Tibial artery (tissue), 4 donors: Measurements from ENCODE around the gene CCDC136.

Experiments
- DNase-seq, 2 donors: peaks; one replicate each; pipeline ENCODE4 v3.0.0-alpha.2; 2019
- H3K27ac ChIP-seq, 2 donors: fragments of 200-600 bp; sonication (generic) in 1 of 2; 1 replicate in 1 of 2; 2 replicates in 1 of 2; pipeline ENCODE4 v1.5.1; 2018 to 2019; ENCODE audit warnings: mild to moderate bottlenecking in 1 of 2
- H3K27me3 ChIP-seq, 2 donors: fragments of 200-600 bp; sonication (generic) in 1 of 2; one replicate each; pipeline versions ENCODE4 v1.5.1 to v1.6.0; 2016 to 2019
- H3K36me3 ChIP-seq, 3 donors: fragments of 200-600 bp; sonication (generic) in 2 of 3; one replicate each; pipeline ENCODE4 v1.5.1; 2016 to 2019; ENCODE audit warnings: mild to moderate bottlenecking in 2 of 3
- H3K4me1 ChIP-seq, 4 donors: fragments of 200-600 bp; sonication (generic) in 2 of 4; 1 replicate in 3 of 4; 2 replicates in 1 of 4; pipeline ENCODE4 v1.5.1; 2016 to 2019
- H3K4me3 ChIP-seq, 2 donors: fragments of 200-600 bp; sonication (generic) in 1 of 2; 1 replicate in 1 of 2; 2 replicates in 1 of 2; pipeline ENCODE4 v1.5.1; 2018 to 2019; ENCODE audit warnings: mild to moderate bottlenecking in 2 of 2
- H3K9me3 ChIP-seq, 3 donors: fragments of 200-600 bp; sonication (generic) in 1 of 3; one replicate each; pipeline ENCODE4 v1.5.1; 2016 to 2019
- intact Hi-C: fragments of 100-400 bp; cut with DNase I; formaldehyde crosslinking; loops from one replicate; pipeline ENCODE4 v1.15.0; 2023; ENCODE audit warnings: low total_unique reads
- TF ChIP-seq, protein P1 (sequence below), 2 experiments: fragments of 200-600 bp in 1 of 2; fragments of 450-650 bp in 1 of 2; IDR thresholded peaks; one replicate each; pipeline ENCODE4 v1.5.1; 2017 to 2019; ENCODE audit warnings: antibody characterized with exemption in 2 of 2, mild to moderate bottlenecking in 1 of 2, moderate library complexity in 1 of 2

CCDC136 gene

DNA sequence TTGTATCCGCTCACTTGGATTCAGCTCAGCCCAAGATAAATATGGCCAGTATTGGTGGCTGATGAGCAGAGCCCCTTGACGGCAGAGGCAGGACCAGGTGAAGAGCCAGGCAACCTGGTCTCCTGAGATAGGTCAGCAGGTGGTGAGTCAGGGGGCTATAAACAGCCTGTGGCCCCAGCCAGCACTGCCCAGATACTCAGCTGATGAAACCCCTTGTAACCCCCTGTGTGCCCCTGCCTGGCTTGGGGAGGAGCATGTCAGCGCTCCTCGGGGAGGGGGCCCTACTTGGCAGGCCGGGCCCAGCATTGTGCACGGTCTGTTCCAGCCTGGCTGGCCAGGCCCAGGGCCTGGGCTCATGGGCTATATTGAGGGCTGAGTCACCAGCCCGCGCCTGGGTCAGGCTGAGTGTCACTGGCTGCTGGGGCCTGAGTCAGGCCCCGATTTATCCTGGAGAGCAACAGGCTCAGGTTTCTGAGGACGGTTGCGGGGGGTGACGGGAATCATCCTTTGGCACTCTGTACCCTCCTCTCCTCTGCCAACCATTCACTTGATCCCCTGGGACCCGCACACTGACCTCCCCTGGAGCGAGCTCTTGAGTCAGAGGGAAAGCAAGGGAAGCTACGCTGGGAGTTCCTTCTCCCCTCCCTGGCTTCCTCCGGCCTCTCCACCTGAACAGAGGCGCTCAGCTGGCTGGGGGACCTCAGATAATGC, 35.6 kb downstream of the CCDC136 start:
- Histone ChIP-seq H3K36me3 (no peaks in the 10 kb centered on the region), H3K27ac (peak overlapping the region; percentile 73 to 83), H3K4me1 (peaks cover 0 to 50% (median 39%) of the 10 kb centered on the region in 4 donors), H3K4me3 (no peak overlapping the region), H3K27me3 (no peaks in the 10 kb centered on the region), H3K9me3 (no peaks in the 10 kb centered on the region)
- TF ChIP-seq, protein P1, sequence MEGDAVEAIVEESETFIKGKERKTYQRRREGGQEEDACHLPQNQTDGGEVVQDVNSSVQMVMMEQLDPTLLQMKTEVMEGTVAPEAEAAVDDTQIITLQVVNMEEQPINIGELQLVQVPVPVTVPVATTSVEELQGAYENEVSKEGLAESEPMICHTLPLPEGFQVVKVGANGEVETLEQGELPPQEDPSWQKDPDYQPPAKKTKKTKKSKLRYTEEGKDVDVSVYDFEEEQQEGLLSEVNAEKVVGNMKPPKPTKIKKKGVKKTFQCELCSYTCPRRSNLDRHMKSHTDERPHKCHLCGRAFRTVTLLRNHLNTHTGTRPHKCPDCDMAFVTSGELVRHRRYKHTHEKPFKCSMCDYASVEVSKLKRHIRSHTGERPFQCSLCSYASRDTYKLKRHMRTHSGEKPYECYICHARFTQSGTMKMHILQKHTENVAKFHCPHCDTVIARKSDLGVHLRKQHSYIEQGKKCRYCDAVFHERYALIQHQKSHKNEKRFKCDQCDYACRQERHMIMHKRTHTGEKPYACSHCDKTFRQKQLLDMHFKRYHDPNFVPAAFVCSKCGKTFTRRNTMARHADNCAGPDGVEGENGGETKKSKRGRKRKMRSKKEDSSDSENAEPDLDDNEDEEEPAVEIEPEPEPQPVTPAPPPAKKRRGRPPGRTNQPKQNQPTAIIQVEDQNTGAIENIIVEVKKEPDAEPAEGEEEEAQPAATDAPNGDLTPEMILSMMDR (IDR thresholded peaks at IDR 0.05): no peak
- intact Hi-C loops: loop anchor here (5.0 kb wide), 1 partner anchor 35 kb away; the partner anchor contains the start of gene CCDC136
- peak; percentile 59 to 88 for DNase-seq

DNA sequence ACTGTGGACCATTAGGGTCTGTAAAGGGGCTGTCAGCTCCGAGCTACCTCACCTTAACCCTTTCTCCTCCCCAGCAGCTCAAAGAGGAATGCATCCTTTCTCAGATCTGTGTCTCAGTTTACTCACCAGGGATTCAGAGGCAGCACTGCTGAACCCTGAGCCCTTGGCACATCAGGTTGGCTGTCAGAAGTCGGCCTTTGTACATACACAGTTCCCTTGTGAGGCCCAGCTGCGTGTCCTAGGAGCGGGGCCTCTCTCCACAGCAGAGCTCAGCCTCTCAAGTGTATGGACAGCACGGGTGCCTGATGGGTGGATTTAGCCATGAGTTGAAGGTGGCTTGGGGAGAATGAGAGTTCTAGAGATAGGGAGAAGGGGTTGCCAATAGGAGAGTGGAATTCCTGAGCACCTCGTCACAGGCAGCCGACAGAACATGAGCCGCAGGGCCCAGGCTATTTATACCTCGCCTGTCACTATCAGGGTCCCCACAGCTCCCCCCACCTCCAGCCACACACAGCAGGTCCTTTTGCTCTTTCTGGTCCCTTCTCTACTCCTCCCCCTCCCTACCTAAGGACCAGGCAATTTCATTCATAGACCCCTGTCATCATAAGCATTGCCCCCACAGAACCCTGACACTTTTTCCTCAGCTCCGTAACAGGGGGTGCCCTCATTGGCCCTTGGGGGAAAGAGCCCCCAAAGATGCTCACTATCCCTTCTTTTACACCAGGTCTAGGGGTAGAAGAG, 36.4 kb downstream of the CCDC136 start:
- Histone ChIP-seq H3K27ac (peak overlapping the region; percentile 73 to 83), H3K4me3 (no peak overlapping the region), H3K9me3 (no peaks in the 10 kb centered on the region), H3K36me3 (no peaks in the 10 kb centered on the region), H3K27me3 (no peaks in the 10 kb centered on the region), H3K4me1 (peaks cover 0 to 58% (median 46%) of the 10 kb centered on the region in 4 donors)
- peak in 1 of 2 donors; percentile 76 for DNase-seq
- intact Hi-C loops: loop anchor here (5.0 kb wide), 1 partner anchor 36 kb away; the partner anchor contains the start of gene CCDC136
- TF ChIP-seq, protein P1 (IDR thresholded peaks at IDR 0.05): no peak

DNA sequence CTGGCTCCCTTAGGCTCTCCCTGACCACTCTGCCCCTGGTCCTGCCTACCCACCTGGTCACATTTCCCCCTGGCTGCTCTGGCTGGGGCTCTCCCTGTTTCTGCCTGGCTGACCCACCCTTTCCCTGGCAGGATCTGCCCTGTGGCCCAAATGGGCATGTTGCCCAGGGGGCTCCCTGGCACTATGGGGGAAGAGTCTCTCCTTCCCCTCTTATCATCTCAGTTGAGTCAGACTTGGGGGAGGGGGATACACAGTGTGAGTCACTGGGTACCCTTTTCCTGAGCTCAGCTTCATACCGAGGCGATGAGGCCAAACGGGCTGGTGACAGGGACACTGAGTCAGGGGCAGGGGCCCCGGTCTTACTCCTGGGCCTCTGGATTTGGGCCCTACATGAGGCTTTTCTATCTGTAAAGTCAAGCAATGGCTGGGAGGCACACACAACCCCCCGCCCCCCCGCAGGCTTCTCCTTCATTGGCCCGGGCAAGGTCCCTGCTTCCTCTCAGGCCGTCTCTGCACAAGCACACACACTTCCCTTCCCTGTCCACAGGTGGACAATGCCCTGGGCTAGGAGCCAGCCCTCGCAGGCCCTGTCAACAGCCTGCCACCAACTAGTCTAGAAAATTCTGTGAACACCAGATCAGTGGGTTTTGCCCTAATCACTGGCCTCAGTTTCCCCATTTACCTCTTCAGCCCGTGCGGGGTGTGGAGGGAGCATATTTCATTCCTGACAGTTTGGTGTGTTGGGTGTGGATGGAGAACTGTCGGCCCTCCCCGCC, 37.8 kb downstream of the CCDC136 start:
- H3K27ac ChIP-seq: peak overlapping the region; percentile 90 to 95
- peak overlapping the region; percentile 58 to 78 for H3K4me3 ChIP-seq
- H3K36me3 ChIP-seq: no peaks in the 10 kb centered on the region
- peak in 1 of 2 donors; percentile 70 for DNase-seq
- H3K4me1 ChIP-seq: peaks cover 0 to 69% (median 53%) of the 10 kb centered on the region in 4 donors
- H3K27me3 ChIP-seq: no peaks in the 10 kb centered on the region
- H3K9me3 ChIP-seq: no peaks in the 10 kb centered on the region
- intact Hi-C loops: loop anchor here (5.0 kb wide), 1 partner anchor 37 kb away; the partner anchor contains the start of gene CCDC136
- TF ChIP-seq, protein P1 (IDR thresholded peaks at IDR 0.05): no peak

DNA sequence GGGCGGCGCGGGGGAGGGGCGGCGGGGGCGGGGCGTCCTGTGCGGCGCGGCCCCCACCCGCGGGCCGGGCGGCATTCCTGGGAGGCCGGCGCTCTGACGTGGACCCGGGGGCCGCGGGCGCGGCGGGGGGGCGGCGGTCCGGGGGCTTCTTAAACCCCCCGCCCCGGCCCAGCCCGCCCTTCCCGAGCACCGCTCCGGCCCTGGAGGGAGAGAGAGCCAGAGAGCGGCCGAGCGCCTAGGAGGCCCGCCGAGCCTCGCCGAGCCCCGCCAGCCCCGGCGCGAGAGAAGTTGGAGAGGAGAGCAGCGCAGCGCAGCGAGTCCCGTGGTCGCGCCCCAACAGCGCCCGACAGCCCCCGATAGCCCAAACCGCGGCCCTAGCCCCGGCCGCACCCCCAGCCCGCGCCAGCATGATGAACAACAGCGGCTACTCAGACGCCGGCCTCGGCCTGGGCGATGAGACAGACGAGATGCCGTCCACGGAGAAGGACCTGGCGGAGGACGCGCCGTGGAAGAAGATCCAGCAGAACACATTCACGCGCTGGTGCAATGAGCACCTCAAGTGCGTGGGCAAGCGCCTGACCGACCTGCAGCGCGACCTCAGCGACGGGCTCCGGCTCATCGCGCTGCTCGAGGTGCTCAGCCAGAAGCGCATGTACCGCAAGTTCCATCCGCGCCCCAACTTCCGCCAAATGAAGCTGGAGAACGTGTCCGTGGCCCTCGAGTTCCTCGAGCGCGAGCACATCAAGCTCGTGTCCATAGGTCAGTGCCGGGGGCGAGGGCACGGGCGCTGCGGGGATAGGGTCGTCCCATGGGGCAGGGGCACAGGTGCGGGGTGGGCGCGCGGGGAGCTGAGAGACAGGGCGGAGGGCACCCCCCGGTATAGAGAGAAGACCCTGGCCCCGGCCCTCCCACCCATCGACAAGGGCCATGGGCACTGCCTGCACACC, 38.7 kb downstream of the CCDC136 start, which contains the start of gene FLNC:
Gene FLNC, plus strand, starts transcription at position 176 of the 947 bp plus-strand sequence. Its CDS starts 232 bp downstream, at position 408.
- Histone ChIP-seq H3K36me3 (no peaks in the 10 kb centered on the region), H3K9me3 (no peaks in the 10 kb centered on the region), H3K27ac (peak within 1 kb of the TSS; percentile 90 to 95), H3K4me3 (peak within 1 kb of the TSS; percentile 58 to 78), H3K27me3 (no peaks in the 10 kb centered on the region), H3K4me1 (peaks cover 0 to 75% (median 54%) of the 10 kb centered on the region in 4 donors)
- TF ChIP-seq, protein P1 (IDR thresholded peaks at IDR 0.05): no peak
- DNase-seq: peak; percentile 65 to 80
- intact Hi-C loops: no loop called here
